T-cell (primary cell): ENCODE measurements around the gene CROCC. TPM values are rescaled to one million over a fixed set of nuclear protein-coding genes. Genes with fewer than 3 reads are reported as not detected.

Experiments used
- ATAC-seq, 4 experiments: fragments of 200-7000 bp in 3 of 4; fragments of 150-1000 bp in 1 of 4; cut with Tn5 transposase; replicated peaks in 1 of 4; 1 replicate in 3 of 4; 2 replicates in 1 of 4; pipeline ENCODE4 v1.10.0; 2021; ENCODE audit warnings: moderate library complexity in 3 of 4, mild to moderate bottlenecking in 2 of 4, moderate number of reproducible peaks in 1 of 4
- CTCF ChIA-PET, 2 donors: fragments of 300-600 bp; sonication (Branson Sonifier 250); formaldehyde crosslinking; loops; one replicate each; lab custom pipeline; 2022; ENCODE audit warnings: antibody characterized with exemption in 2 of 2; lab: Charles Lee
- POLR2A ChIA-PET, 2 donors: fragments of 300-600 bp; sonication (Branson Sonifier 250); formaldehyde crosslinking; loops; one replicate each; lab custom pipeline; 2022; ENCODE audit warnings: antibody characterized with exemption in 2 of 2; lab: Charles Lee
- DNase-seq, 35 experiments: peaks; one replicate each; pipeline versions ENCODE4 v3.0.0 to v3.0.0-alpha.2; 2013 to 2023
- H3K27ac ChIP-seq: one replicate; pipeline ENCODE4 v1.5.1; 2013; ENCODE audit warnings: low read length
- H3K27me3 ChIP-seq, 2 experiments: replicated peaks in 1 of 2; 1 replicate in 1 of 2; 2 replicates in 1 of 2; pipeline versions ENCODE4 v1.6.1 to v1.7.0; 2013; ENCODE audit warnings: low read length in 1 of 2, mixed read lengths in 1 of 2; ENCODE audit not compliant: control insufficient read depth in 2 of 2, insufficient read depth in 2 of 2; ENCODE audit errors: extremely low read depth in 1 of 2
- H3K36me3 ChIP-seq, 2 donors: 1 replicate in 1 of 2; 2 replicates in 1 of 2; pipeline versions ENCODE4 v1.6.1 to v1.7.0; 2013; ENCODE audit warnings: low read length in 1 of 2; ENCODE audit not compliant: control insufficient read depth in 2 of 2, insufficient read depth in 1 of 2; ENCODE audit errors: extremely low read depth in 1 of 2
- H3K4me1 ChIP-seq, 2 experiments: 1 replicate in 1 of 2; 2 replicates in 1 of 2; pipeline versions ENCODE4 v1.6.1 to v1.7.0; 2013; ENCODE audit warnings: low read length in 2 of 2, mixed read lengths in 1 of 2; ENCODE audit not compliant: insufficient read depth in 2 of 2, control insufficient read depth in 1 of 2; ENCODE audit errors: extremely low read depth in 1 of 2
- H3K4me3 ChIP-seq, 2 donors: 1 replicate in 1 of 2; 2 replicates in 1 of 2; pipeline versions ENCODE4 v1.5.1 to v1.7.0; 2013; ENCODE audit warnings: mild to moderate bottlenecking in 2 of 2, low read length in 1 of 2, moderate library complexity in 1 of 2; ENCODE audit not compliant: control insufficient read depth in 1 of 2; ENCODE audit errors: extremely low read depth in 1 of 2
- H3K9me3 ChIP-seq: 2 replicates; pipeline ENCODE4 v1.7.0; 2013
- H3K27ac Mint-ChIP-seq, 2 donors: one replicate each; pipeline ENCODE4 v1.8.0; 2020 to 2021; ENCODE audit warnings: mild to moderate bottlenecking in 2 of 2, mixed read lengths in 2 of 2
- H3K27me3 Mint-ChIP-seq, 2 donors: one replicate each; pipeline ENCODE4 v1.8.0; 2021 to 2022; ENCODE audit warnings: mixed read lengths in 2 of 2
- H3K36me3 Mint-ChIP-seq: one replicate; pipeline ENCODE4 v1.8.0; 2021; ENCODE audit warnings: mixed read lengths
- H3K4me1 Mint-ChIP-seq, 3 donors: one replicate each; pipeline ENCODE4 v1.8.0; 2020 to 2022; ENCODE audit warnings: mixed read lengths in 3 of 3, mild to moderate bottlenecking in 1 of 3
- H3K4me3 Mint-ChIP-seq, 3 donors: one replicate each; pipeline ENCODE4 v1.8.0; 2020 to 2022; ENCODE audit warnings: mild to moderate bottlenecking in 3 of 3, mixed read lengths in 3 of 3, moderate library complexity in 3 of 3
- H3K9me3 Mint-ChIP-seq, 3 donors: one replicate each; pipeline ENCODE4 v1.8.0; 2020 to 2022; ENCODE audit warnings: mixed read lengths in 3 of 3
- whole genome bisulfite sequencing: methylation state at CpG from one replicate; pipeline ENCODE4 v1.1.5; 2013; ENCODE audit warnings: missing lambda C conversion rate; ENCODE audit not compliant: insufficient coverage; 5-methylcytosine and 5-hydroxymethylcytosine counted together
- total RNA-seq, 35 experiments: library from RNA in 6 of 35; stranded (reverse) in 6 of 35; fragments of 120-200 nt in 1 of 35; gene quantifications; one replicate each; pipeline versions ENCODE4 v1.2.1 to v1.2.4 and lab custom pipeline; 2013 to 2026

Gene CROCC
- total RNA-seq, 5 donors from 2014 or later (not counting 1 experiment from before 2014, with no cell fraction given), result 59.3 to 104 (median 86.4) TPM

DNA sequence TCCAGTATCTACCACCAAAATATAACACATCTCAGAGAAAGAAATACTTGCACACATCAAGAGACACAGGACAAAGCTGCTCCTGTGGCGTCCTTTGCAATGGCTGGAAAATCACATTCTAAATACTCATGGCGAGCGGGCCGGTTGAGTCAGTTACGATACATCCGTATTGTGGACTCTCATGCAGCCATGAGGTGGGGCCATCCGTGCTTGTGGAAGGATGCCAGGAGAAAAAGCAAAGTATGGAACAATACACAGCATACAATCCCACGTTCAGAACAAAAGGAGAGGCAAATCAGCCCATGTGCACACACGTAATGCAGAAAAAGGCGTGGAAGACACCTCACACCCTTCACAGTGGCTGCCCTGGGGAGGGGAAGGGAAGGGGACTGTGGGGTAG, 76.9 kb downstream of the CROCC start:
- no peak for ATAC-seq
- no peak overlapping the region for H3K27ac Mint-ChIP-seq
- no peak overlapping the region for H3K27ac ChIP-seq
- no peak for DNase-seq
- ChIA-PET POLR2A (no interaction called here), CTCF (no interaction called here)
- H3K4me3 Mint-ChIP-seq, result no peak overlapping the region
- H3K36me3 Mint-ChIP-seq, result peaks cover 37% of the 10 kb centered on the region
- H3K36me3 ChIP-seq, result peaks cover 10 to 43% of the 10 kb centered on the region in 2 donors
- no peaks in the 10 kb centered on the region for H3K9me3 Mint-ChIP-seq
- H3K27me3 Mint-ChIP-seq, result no peaks in the 10 kb centered on the region
- H3K4me3 ChIP-seq, result no peak overlapping the region
- WGBS, result 95% methylated on average over 4 of the region's 10 CpGs
- no peaks in the 10 kb centered on the region for H3K27me3 ChIP-seq
- H3K4me1 ChIP-seq, result no peaks in the 10 kb centered on the region
- H3K9me3 ChIP-seq, result no peaks in the 10 kb centered on the region
- H3K4me1 Mint-ChIP-seq, result no peaks in the 10 kb centered on the region

DNA sequence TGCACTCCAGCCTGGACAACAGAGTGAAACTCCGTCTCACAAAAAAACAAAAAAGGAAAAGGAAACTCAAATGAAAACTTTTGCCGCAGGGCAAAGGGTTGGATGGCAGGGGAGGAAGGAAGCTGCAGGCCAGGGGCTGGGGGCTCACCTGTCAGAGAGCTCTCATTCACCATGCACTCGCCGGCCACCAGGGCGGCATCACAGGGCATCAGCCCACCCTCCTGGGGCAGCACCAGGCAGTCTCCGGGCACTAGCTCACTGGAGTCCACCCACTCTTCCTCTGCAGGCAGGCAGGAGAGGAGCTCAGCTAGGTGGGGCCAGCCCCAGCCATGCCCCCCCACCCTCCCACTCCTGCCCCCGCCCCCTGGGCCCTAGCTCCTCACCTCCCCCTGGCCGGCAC, 78.1 kb downstream of the CROCC start:
- Mint-ChIP-seq H3K4me3 (no peak overlapping the region), H3K4me1 (no peaks in the 10 kb centered on the region), H3K36me3 (peaks cover 45% of the 10 kb centered on the region), H3K27ac (no peak overlapping the region), H3K9me3 (no peaks in the 10 kb centered on the region), H3K27me3 (no peaks in the 10 kb centered on the region)
- no peaks in the 10 kb centered on the region for H3K4me1 ChIP-seq
- ATAC-seq (no peak), DNase-seq (no peak)
- H3K4me3 ChIP-seq, result no peak overlapping the region
- 90% methylated on average over 2 of the region's 8 CpGs for WGBS
- no peaks in the 10 kb centered on the region for H3K9me3 ChIP-seq
- POLR2A ChIA-PET, result no interaction called here
- H3K27me3 ChIP-seq, result no peaks in the 10 kb centered on the region
- peaks cover 10 to 55% of the 10 kb centered on the region in 2 donors for H3K36me3 ChIP-seq
- no peak overlapping the region for H3K27ac ChIP-seq
- CTCF ChIA-PET, result no interaction called here

DNA sequence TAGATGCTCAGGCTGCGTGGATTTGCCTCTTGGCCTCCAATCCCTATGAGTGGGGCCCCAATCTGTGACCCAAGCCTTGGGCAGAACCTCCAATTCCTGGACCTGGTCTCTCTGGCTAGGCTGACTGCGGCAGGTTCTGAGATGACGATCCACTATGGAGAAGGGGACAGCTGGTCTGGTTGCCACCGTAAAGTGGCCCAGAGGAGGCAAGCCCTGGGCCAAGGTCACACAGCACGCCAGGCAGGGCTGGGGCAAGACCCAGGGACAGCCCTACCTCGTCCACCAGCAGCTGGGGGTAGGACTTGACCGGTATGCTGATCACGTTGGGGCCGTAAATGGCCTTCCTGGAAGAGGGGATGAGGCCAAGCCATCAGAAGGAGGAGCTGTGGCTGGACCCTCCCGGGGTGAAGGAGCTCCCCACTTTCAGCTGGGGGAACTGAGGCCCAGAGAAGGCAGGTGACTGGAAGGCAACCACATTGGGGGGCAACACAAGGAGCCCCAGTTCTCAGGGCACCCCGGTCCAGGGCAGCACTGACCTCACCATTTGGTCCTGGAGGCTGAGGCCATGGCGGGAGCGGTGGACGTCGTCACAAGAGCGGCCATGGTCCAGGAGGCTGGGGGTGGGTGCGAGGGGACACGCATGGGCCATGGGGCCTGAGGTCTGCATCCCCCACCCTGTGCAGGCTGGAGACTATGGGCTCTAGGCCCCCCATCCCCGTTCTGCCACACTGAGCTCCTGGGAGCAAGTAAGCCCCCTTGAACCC, 80.2 kb downstream of the CROCC start:
- DNase-seq (no peak), ATAC-seq (no peak)
- Mint-ChIP-seq H3K4me1 (no peaks in the 10 kb centered on the region), H3K27ac (no peak overlapping the region), H3K9me3 (no peaks in the 10 kb centered on the region), H3K4me3 (no peak overlapping the region), H3K36me3 (peaks cover 37% of the 10 kb centered on the region), H3K27me3 (no peaks in the 10 kb centered on the region)
- no peaks in the 10 kb centered on the region for H3K27me3 ChIP-seq
- no peak overlapping the region for H3K4me3 ChIP-seq
- no peak overlapping the region for H3K27ac ChIP-seq
- 92% methylated on average over 17 of the region's 19 CpGs for WGBS
- ChIA-PET CTCF (no interaction called here), POLR2A (no interaction called here)
- H3K9me3 ChIP-seq, result no peaks in the 10 kb centered on the region
- peaks cover 18 to 62% of the 10 kb centered on the region in 2 donors for H3K36me3 ChIP-seq
- no peaks in the 10 kb centered on the region for H3K4me1 ChIP-seq

DNA sequence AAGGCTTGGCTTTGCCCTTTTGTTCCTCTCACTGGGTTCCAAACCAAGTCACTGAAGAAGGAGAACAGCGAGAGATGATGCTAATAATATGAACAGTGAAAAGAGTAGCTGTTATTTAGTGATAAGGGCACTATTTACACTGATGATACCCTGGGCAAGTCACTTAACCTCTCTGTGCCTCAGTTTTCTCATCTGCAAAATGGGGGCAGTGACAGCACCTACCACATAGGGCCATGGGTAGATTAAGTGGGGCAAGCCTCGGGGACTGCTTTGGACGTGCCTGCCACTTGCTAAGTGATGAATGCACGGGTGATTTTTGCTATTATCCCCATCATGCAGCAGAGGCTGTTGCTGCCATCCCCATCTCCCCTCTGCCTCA, 80.8 kb downstream of the CROCC start:
- Mint-ChIP-seq H3K9me3 (no peaks in the 10 kb centered on the region), H3K4me1 (no peaks in the 10 kb centered on the region), H3K27ac (no peak overlapping the region), H3K27me3 (no peaks in the 10 kb centered on the region), H3K36me3 (peaks cover 37% of the 10 kb centered on the region), H3K4me3 (no peak overlapping the region)
- peaks cover 18 to 59% of the 10 kb centered on the region in 2 donors for H3K36me3 ChIP-seq
- no peak for DNase-seq
- ChIA-PET POLR2A (no interaction called here), CTCF (no interaction called here)
- ATAC-seq, result no peak
- H3K27ac ChIP-seq, result no peak overlapping the region
- no CpG with 5 or more reads among the region's 4 CpGs for WGBS
- H3K4me3 ChIP-seq, result no peak overlapping the region
- no peaks in the 10 kb centered on the region for H3K9me3 ChIP-seq
- H3K27me3 ChIP-seq, result no peaks in the 10 kb centered on the region
- H3K4me1 ChIP-seq, result no peaks in the 10 kb centered on the region

DNA sequence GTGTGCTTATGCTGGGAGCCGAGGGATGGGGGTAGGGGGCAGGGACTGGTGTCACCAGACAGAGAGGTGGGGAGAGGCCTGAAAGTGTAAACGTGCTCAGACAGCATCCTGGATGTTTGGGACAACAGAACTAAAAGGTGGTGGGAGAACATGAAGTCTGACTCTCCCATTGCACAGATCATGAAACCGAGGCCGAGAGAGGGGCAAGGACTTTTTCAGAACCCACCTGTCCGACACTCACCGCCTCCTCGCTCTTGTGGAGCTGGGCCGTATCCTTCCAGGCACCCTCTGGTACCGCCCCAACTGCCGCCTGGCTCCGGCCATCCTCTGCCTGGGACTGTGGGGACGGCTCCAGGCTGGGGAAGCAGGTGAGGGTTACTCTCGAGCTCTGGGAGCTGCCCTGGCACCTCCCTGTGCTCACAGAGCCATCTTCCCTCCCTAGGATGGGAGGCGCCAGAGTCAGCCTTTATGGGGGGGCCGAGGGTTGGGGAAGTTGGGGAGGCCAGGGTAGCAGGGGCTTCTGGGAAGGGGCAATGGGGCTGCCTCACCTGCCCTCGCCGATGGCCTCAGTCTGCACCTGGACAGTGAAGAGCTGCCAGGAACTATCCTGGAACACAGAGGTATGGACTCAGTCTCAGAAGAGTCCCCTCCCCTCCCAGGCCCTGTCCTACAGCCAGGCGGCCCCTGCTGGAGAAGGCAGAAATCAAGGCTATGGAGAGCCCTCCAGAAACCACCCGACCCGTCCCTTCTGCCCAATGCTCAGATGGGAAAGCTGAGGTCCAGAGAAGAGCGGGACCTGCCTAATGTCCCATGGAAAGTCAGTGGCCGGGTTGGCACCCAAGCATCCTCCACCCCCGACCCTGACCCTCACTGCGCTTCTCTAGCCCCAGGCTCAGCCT, 83.0 kb downstream of the CROCC start:
- H3K27me3 Mint-ChIP-seq, result no peaks in the 10 kb centered on the region
- POLR2A ChIA-PET, result no interaction called here

DNA sequence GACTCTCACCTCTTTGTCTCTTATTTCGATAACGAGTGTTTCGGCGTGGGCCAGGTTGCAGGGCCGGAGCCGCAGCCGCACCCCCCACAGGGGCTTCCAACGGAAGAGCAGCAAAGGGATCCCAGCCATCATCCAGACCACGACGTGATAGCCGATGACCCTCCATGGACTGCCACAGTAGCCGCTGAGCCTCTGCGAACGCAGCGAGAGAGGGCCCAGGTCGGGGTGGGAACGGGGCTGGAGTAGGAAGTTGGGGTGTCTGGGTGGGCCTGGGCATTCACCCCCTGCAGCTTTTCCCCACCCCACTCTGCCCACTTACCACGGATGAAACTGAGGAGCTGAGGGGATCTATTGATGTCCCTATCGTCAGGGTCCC, 83.6 kb downstream of the CROCC start:
- Mint-ChIP-seq H3K4me1 (peaks cover 8 to 12% (median 10%) of the 10 kb centered on the region in 3 donors), H3K9me3 (no peaks in the 10 kb centered on the region), H3K27me3 (no peaks in the 10 kb centered on the region), H3K4me3 (no peak overlapping the region), H3K36me3 (peaks cover 22% of the 10 kb centered on the region), H3K27ac (no peak overlapping the region)
- ChIA-PET CTCF (no interaction called here), POLR2A (no interaction called here)
- Histone ChIP-seq H3K27me3 (no peaks in the 10 kb centered on the region), H3K36me3 (peaks cover 14 to 41% of the 10 kb centered on the region in 2 donors), H3K27ac (no peak overlapping the region), H3K9me3 (no peaks in the 10 kb centered on the region), H3K4me3 (no peak overlapping the region), H3K4me1 (peaks cover 2 to 7% of the 10 kb centered on the region in 2 experiments)
- 96% methylated on average over 8 of the region's 19 CpGs for WGBS
- no peak for ATAC-seq
- DNase-seq, result no peak

More for the DNA sequence above, 83.0 kb downstream of the CROCC start:
- Mint-ChIP-seq H3K4me3 (no peak overlapping the region), H3K4me1 (peaks cover 1 to 5% (median 5%) of the 10 kb centered on the region in 3 donors), H3K9me3 (no peaks in the 10 kb centered on the region), H3K36me3 (peaks cover 23% of the 10 kb centered on the region), H3K27ac (no peak overlapping the region)
- Histone ChIP-seq H3K36me3 (peaks cover 15 to 44% of the 10 kb centered on the region in 2 donors), H3K4me3 (no peak overlapping the region), H3K9me3 (no peaks in the 10 kb centered on the region), H3K27me3 (no peaks in the 10 kb centered on the region), H3K4me1 (peaks cover 0 to under 1% of the 10 kb centered on the region in 2 experiments), H3K27ac (no peak overlapping the region)
- no peak for ATAC-seq
- DNase-seq, result no peak
- CTCF ChIA-PET, result no interaction called here
- WGBS, result 95% methylated on average over 17 of the region's 24 CpGs
